ENCODE results near the gene PTCD3.

Gene PTCD3

DNA sequence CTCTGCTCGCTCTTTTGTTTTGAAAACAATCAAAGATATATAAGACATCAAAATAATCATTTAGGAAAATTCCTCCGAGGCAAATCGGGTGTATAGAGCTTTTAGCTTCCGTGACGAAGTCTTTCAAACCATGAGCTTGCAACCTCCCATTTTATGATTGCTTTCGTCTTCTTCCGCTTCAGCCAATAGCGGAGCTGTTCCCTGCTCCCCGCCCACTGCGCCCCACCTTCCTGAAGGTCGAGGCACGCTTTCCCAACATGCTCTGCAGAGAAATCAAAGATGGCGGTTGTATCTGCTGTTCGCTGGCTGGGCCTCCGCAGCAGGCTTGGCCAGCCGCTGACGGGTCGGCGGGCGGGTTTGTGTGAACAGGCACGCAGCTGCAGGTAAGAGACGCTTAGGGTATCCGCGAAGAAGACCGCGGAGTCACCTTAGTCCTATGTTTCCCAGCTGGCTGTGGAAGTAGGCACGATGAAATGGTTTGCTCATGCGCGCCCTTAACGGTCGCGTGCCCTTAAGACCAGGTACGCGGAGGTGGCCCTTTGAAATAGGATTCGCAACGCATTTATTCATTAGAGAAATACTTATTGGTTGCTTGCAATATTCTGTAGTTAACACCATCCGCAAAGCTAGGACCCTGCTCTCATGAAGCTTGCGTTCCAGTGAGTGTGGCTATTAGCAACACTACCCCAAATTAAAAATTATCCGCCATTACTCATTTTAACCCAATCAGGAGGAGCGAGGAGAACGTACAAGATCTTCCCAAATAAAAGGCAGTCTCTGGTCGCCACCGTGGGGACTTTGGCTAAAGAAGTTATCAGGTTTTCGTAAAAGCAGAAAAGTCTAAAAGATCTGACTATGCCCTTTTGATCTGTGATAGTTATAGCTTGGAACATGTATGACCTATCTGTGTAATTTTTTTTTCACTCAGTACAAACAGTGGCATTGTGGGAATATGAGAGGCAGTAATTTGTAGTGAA is at the start of gene PTCD3:
PTCD3 (plus strand) TSS at position 267 of the 977 bp plus-strand sequence; CDS start at position 280, 13 bp downstream.
- peak; percentile 84 for DNase-seq (ENCODE audit: low read depth)

DNA sequence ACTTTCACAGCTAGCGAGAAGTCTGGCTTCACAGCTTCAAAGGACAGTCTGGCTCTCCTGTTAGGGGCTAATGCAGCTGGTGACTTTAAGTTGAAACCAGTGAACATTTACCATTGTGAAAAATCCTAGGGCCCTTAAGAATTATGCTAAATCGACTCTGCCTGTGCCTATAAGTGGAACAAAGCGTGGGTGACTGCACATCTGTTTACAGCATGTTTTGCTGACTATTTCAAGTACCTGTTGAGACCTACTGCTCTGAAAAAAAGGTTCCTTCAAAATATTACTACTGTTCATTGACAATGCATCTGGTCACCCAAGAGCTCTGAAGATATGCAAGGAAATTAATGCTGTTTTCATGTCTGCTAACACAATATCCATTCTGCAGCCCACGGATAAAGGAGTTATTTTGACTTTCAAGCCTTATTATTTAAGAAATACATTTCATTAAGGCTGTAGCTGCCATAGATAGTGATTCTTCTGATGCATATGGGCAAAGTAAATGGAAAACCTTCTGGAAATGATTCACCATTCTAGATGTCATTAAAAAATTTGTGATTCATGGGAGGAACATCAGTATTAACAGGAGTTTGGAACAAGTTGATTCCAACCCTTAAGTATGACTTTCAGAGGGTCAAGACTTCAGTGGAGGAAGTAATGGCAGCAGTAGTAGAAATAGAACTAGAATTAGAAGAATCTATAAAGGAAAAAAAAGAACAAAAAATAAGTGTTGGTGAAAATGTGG is 49.3 kb upstream of the PTCD3 start:
- no peak for DNase-seq (ENCODE audit: low read depth)

DNA sequence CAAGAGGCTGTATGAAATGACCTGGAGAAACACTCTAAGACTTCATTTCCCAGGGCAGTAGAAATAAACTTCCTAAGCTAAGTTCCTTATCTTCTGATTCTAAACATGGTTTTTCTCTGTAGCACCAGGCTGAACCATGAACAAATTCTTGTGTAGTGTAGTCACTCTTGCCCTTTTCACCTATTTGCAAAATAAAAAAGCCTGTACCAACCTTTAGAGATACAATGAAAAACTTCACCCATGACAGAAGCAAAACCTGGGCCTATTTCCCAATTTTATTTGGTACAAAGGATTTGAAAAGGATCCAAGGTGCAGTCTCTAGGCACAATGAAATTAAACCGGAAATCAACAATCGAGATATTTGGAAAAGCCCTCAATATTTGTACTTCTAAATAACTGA is 44.0 kb upstream of the PTCD3 start:
- no peak for DNase-seq (ENCODE audit: low read depth)

GRCh38 chr2:86064006-86064405 is 42.0 kb upstream of the PTCD3 start:
- DNase-seq (ENCODE audit: low read depth) = no peak

- no peak for DNase-seq (ENCODE audit: low read depth)
Observed at GRCh38 chr2:86065512-86065911, 40.5 kb upstream of the PTCD3 start.

- no peak for DNase-seq (ENCODE audit: low read depth)
Observed at GRCh38 chr2:86066007-86066578, 39.9 kb upstream of the PTCD3 start.

GRCh38 chr2:86066915-86067314 is 39.1 kb upstream of the PTCD3 start:
- DNase-seq (ENCODE audit: low read depth) = no peak

DNA sequence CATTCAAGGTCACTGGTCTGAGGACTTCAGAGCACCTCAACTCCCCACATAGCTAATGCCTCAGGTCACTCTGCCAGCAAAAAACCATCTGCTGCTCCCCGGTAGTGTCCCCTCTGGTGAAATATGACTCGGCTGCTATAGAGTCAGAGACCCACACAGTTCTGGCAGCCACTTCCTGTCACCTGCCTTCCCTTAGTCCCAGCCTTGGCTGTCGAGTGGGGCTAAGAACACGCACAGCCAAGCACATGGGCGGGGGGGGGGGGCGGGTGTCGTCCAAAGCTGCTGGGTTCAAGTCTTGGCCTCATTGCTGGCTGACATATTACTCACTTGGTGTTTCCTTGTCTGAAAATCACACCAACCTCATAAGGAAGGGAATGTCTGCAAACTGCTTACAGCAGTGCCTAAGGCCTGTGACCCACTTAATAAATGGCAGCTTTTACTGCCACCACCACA is 37.9 kb upstream of the PTCD3 start:
- peak; percentile 17 for DNase-seq (ENCODE audit: low read depth)

GRCh38 chr2:86068648-86069047 is 37.4 kb upstream of the PTCD3 start:
- no peak for DNase-seq (ENCODE audit: low read depth)

DNA sequence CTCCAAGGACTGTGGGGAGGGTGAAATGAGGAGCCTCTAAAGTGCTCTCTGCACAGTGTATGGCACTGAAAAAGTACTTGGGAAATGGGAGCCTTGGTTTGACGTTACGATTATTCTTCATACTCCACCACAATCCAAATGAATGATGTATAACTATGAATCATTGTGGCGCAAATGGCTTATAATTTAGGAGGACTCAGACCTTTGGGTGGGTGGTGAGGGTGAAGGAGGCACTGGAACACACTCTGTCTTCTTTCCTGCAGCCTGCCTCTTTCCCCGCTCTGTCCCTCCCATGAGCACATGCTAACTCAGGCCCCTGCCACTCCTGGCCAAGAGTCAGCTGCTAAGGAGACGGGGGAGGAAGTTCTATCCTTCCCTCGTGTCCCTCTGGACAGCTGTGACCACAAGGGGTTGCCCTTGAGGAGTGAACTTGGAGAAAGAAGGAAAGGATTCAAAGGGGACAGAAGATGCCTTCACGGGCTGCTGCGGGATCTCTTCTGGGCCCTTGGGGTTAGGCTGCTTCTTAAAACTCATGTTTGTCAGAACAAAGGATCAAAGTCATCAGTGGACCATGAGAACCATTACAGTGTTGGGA is 36.8 kb upstream of the PTCD3 start:
- no peak for DNase-seq (ENCODE audit: low read depth)

GRCh38 chr2:86069783-86070339 is 36.2 kb upstream of the PTCD3 start:
- no peak for DNase-seq (ENCODE audit: low read depth)

DNA sequence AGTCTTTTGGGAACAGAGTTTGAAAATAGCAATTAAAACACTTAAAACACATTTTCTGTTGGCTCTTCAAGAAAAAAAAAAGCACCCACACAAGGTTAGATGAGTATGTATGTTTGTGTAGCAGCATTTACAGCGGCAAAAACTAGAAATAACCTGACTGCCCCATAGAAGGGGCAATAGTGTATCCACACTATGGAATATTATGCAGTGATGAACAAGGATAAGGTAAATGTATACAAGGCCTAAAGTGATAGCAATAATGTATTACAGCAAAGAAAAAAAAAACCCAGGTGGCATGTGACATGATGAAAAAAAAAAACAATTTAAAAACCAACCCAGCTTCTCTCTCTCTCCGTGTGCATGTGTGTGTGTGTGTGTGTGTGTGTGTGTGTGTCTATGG is 35.2 kb upstream of the PTCD3 start:
- DNase-seq (ENCODE audit: low read depth) = no peak

DNA sequence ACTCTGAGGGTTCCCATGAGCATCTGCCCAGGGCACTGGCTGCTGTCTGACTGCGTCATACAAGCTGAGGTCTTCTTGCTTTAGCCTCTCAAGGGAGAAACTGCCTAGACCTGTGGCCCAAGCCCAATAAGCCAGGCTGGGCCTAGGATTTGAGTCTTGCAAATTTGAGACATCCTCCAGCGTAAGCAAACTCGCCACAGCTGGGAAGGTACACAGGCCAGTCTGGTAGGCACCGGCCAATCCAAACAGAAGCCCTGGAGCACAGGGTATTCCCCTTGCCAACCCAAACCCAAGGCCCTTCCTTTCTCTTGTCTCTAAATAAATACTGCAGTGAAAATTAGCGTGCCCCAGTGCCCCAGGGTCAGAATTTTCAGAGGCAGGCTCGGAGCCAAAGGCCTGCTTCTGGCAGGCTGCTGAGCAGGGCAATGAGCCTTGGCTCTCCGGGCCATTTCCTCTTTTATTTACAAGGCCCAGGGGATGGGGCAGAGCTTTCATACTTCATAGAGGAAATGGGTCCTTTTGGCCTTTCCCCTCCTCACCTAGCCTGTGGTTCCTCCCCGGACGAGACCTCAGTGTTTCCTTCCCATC is 33.7 kb upstream of the PTCD3 start:
- DNase-seq (ENCODE audit: low read depth) = no peak

DNA sequence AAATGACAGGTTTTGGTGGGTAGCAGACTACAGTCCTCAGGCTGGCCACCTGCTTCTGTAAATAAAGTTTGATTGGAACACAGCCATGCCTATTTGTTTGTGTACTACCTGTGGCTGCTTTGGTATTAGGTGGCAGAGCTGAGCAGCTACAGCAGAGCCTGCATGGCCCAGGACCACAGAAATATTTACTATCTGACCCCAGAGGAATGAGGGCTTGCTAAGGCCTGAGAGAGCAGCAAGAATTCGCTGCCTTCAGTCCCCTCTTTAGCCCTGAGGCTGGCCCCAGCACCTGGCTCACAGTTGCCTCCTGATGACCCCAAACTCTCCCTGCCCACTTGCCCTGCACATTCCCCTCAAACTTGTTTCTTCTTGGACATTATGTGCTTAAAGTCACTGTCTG is 32.8 kb upstream of the PTCD3 start:
- DNase-seq (ENCODE audit: low read depth) = no peak

GRCh38 chr2:86074256-86074655 is 31.8 kb upstream of the PTCD3 start:
- no peak for DNase-seq (ENCODE audit: low read depth)

DNA sequence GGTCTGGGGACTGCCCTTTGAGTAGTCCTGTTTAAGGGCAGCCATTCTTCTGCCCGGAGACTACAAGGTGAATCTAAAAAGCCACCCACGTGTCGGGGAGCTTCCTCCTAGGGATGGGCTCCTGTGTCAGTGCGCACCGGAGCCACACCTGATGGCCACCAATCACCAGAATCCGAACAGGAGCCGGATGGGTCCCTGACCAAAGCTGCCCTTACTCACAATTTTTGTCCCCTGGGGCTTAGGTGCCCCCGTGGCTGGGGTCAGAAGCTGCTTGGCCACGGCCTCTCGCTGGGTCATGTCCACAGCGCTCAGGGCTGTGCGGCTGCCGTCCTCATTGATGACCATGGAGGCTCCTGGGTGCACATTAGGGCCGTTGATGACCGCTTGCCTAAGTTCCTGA is 31.2 kb upstream of the PTCD3 start:
- DNase-seq (ENCODE audit: low read depth) = no peak

- DNase-seq (ENCODE audit: low read depth) = no peak
Observed at GRCh38 chr2:86075886-86076285, 30.1 kb upstream of the PTCD3 start.

DNA sequence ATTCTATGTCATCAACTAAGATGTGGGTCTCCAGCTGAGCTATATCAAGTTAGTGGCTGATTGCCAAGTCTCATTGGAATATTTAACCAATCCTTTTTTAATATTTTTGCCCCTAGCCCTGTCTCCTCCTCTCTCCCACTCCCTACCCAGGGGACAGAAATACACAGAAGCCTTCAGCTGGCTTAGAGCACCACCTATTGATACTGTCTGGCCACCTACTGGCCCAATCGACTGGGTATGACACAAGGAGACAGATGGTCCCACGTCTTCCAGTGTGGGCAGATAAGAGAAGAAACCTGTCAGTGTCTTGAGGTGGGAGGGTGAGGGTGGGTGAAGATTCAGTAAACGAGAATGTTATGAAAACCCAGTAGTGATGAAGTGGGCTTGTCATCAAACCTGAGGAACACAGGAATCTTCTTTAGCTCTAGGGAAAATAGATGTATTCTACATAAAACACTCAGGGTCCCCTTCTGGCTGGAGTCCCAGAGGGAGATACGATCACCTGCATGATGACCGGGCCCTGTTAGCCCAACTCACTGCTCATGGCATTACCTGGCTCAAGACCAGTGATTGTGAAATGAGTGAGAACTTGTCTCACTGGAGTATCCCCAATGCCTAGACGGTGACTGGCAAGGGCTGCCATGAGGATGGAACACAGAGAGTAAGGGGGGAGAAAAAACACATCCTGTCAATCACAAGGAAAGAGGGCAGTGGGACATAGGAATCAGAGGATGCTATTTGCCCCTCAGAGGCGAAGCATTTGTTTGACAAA is 27.1 kb upstream of the PTCD3 start:
- DNase-seq (ENCODE audit: low read depth) = no peak

- DNase-seq (ENCODE audit: low read depth) = peak; percentile 66
Observed at GRCh38 chr2:86079981-86080911, 25.8 kb upstream of the PTCD3 start.

DNA sequence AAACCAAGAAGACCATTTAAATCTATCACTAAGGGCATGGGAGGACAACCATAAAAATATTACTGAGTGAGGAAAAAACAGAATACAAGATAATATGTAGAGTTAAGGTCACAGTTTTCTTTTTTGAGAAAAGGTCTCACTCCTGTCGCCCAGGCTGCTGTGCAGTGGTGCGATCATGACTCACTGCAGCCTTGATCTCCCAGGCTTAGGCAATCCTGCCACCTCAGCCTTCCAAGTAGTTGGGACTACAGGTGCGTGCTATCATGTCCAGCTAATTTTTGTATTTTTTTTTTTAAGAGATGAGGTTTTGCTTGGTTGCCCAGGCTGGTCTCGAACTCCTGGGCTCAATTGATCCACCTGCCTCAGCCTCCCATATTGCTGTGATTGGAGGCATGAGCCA is 24.3 kb upstream of the PTCD3 start:
- no peak for DNase-seq (ENCODE audit: low read depth)
